Measurements from ENCODE around the gene LMAN2.
A peak's percentile ranks its signal among the peaks of the same experiment; 100 is the strongest.

LMAN2 gene

GRCh38 chr5:177389241-177390169, 38.0 kb upstream of the LMAN2 start:
- TF ChIP-seq CTCF (IDR thresholded peaks at IDR 0.05; ENCODE audit: low read depth, low read length, poor library complexity, severe bottlenecking) = no peak
- no peak for TF ChIP-seq EZH2phosphoT487 (IDR thresholded peaks at IDR 0.05; ENCODE audit: borderline replicate concordance, low read length)
- peak overlapping the region; percentile 49 for H3K4me3 ChIP-seq (ENCODE audit: low read length)

GRCh38 chr5:177388521-177389052, 37.1 kb upstream of the LMAN2 start:
- H3F3A ChIP-seq (ENCODE audit: control insufficient read depth, insufficient read depth) = peaks cover 13% of the 10 kb centered on the region
- peaks cover 60% of the 10 kb centered on the region for H3K4me1 ChIP-seq (ENCODE audit: control insufficient read depth, low read length)
- H3K4me2 ChIP-seq (ENCODE audit: low read length) = peak overlapping the region; percentile 67
- no peaks in the 10 kb centered on the region for H4K20me1 ChIP-seq (ENCODE audit: control insufficient read depth, insufficient read depth, low read depth, low read length)
- no peaks in the 10 kb centered on the region for H3K9me3 ChIP-seq (ENCODE audit: control insufficient read depth, insufficient read depth, low read length)
- no peaks in the 10 kb centered on the region for H3K79me2 ChIP-seq (ENCODE audit: control insufficient read depth, low read length)
- peaks cover 8% of the 10 kb centered on the region; the same call in 1 of the 2 replicates for H3K27me3 ChIP-seq (ENCODE audit: control insufficient read depth, low read length)
- no peaks in the 10 kb centered on the region for H3K36me3 ChIP-seq (ENCODE audit: control insufficient read depth, low read length)
- H3K27ac ChIP-seq (ENCODE audit: low read depth, low read length) = peak overlapping the region; percentile 65
- peak overlapping the region; percentile 49 for H3K4me3 ChIP-seq (ENCODE audit: low read length)
- H3K9me2 ChIP-seq (replicated peaks; ENCODE audit: control insufficient read depth, low read length) = no peaks in the 10 kb centered on the region
- TF ChIP-seq EZH2phosphoT487 (IDR thresholded peaks at IDR 0.05; ENCODE audit: borderline replicate concordance, low read length) (no peak), CTCF (IDR thresholded peaks at IDR 0.05; ENCODE audit: low read depth, low read length, poor library complexity, severe bottlenecking) (no peak)

More at GRCh38 chr5:177389241-177390169, 38.0 kb upstream of the LMAN2 start:
- no peaks in the 10 kb centered on the region for H3K36me3 ChIP-seq (ENCODE audit: control insufficient read depth, low read length)
- H3K79me2 ChIP-seq (ENCODE audit: control insufficient read depth, low read length) = no peaks in the 10 kb centered on the region
- H3K27ac ChIP-seq (ENCODE audit: low read depth, low read length) = peak overlapping the region; percentile 65
- peak overlapping the region; percentile 67 for H3K4me2 ChIP-seq (ENCODE audit: low read length)
- H3K4me1 ChIP-seq (ENCODE audit: control insufficient read depth, low read length) = peaks cover 64% of the 10 kb centered on the region
- H4K20me1 ChIP-seq (ENCODE audit: control insufficient read depth, insufficient read depth, low read depth, low read length) = no peaks in the 10 kb centered on the region
- no peaks in the 10 kb centered on the region for H3K9me2 ChIP-seq (replicated peaks; ENCODE audit: control insufficient read depth, low read length)
- H3F3A ChIP-seq (ENCODE audit: control insufficient read depth, insufficient read depth) = peaks cover 13% of the 10 kb centered on the region
- no peaks in the 10 kb centered on the region for H3K9me3 ChIP-seq (ENCODE audit: control insufficient read depth, insufficient read depth, low read length)
- H3K27me3 ChIP-seq (ENCODE audit: control insufficient read depth, low read length) = no peaks in the 10 kb centered on the region

GRCh38 chr5:177387405-177387804, 35.9 kb upstream of the LMAN2 start:
- Histone ChIP-seq H3K9me2 (replicated peaks; ENCODE audit: control insufficient read depth, low read length) (no peaks in the 10 kb centered on the region), H4K20me1 (ENCODE audit: control insufficient read depth, insufficient read depth, low read depth, low read length) (no peaks in the 10 kb centered on the region), H3K36me3 (ENCODE audit: control insufficient read depth, low read length) (no peaks in the 10 kb centered on the region), H3K4me2 (ENCODE audit: low read length) (peak overlapping the region; percentile 48), H3K4me1 (ENCODE audit: control insufficient read depth, low read length) (peaks cover 50% of the 10 kb centered on the region), H3K27ac (ENCODE audit: low read depth, low read length) (no peak overlapping the region), H3K4me3 (ENCODE audit: low read length) (peak overlapping the region; percentile 33; the same call in 1 of the 2 replicates), H3K27me3 (ENCODE audit: control insufficient read depth, low read length) (peaks cover 19% of the 10 kb centered on the region; the same call in 1 of the 2 replicates), H3K79me2 (ENCODE audit: control insufficient read depth, low read length) (no peaks in the 10 kb centered on the region), H3K9me3 (ENCODE audit: control insufficient read depth, insufficient read depth, low read length) (no peaks in the 10 kb centered on the region), H3F3A (ENCODE audit: control insufficient read depth, insufficient read depth) (peaks cover 13% of the 10 kb centered on the region)
- TF ChIP-seq EZH2phosphoT487 (IDR thresholded peaks at IDR 0.05; ENCODE audit: borderline replicate concordance, low read length) = no peak
- TF ChIP-seq CTCF (IDR thresholded peaks at IDR 0.05; ENCODE audit: low read depth, low read length, poor library complexity, severe bottlenecking) = no peak
